GM23338 (cell line): ENCODE measurements around the gene TP73.

Source experiments
- CREB1 ChIP-seq: fragments of 250-450 bp; sonication (Bioruptor Pico); IDR thresholded peaks from 2 replicates; pipeline ENCODE4 v1.5.0; 2020; ENCODE audit warnings: low read depth, mild to moderate bottlenecking, moderate library complexity
- EZH2 ChIP-seq: fragments of 200-600 bp; sonication (generic); IDR thresholded peaks from one replicate; pipeline ENCODE4 v1.8.0; 2017; ENCODE audit warnings: antibody characterized with exemption, mild to moderate bottlenecking, low read depth; ENCODE audit not compliant: unreplicated experiment
- EZH2phosphoT487 ChIP-seq: fragments of 200-600 bp; sonication (generic); IDR thresholded peaks from one replicate; pipeline ENCODE4 v1.8.1; 2018; ENCODE audit warnings: antibody characterized with exemption; ENCODE audit not compliant: unreplicated experiment
- POLR2AphosphoS5 ChIP-seq: IDR thresholded peaks from 2 replicates; pipeline ENCODE4 v1.6.1; 2016; ENCODE audit warnings: antibody characterized with exemption, low read depth
- TF ChIP-seq, protein P1 (sequence below), 2 experiments: fragments of 200-600 bp in 1 of 2; sonication (generic) in 1 of 2; conservative IDR thresholded peaks; 2 replicates each; pipeline versions ENCODE4 v1.5.1 to v1.6.1; 2016 to 2017; ENCODE audit warnings: antibody characterized with exemption in 2 of 2, low read depth in 2 of 2, mild to moderate bottlenecking in 2 of 2, moderate library complexity in 1 of 2
- TF ChIP-seq, protein P2 (sequence below): fragments of 250-450 bp; sonication (Bioruptor Pico); IDR thresholded peaks from 2 replicates; pipeline ENCODE4 v1.5.0; 2020; ENCODE audit warnings: mild to moderate bottlenecking, moderate library complexity
- TF ChIP-seq, protein P3 (sequence below): IDR thresholded peaks from one replicate; pipeline ENCODE4 v1.6.1; 2018; ENCODE audit warnings: antibody characterized with exemption; ENCODE audit not compliant: unreplicated experiment

DNA sequence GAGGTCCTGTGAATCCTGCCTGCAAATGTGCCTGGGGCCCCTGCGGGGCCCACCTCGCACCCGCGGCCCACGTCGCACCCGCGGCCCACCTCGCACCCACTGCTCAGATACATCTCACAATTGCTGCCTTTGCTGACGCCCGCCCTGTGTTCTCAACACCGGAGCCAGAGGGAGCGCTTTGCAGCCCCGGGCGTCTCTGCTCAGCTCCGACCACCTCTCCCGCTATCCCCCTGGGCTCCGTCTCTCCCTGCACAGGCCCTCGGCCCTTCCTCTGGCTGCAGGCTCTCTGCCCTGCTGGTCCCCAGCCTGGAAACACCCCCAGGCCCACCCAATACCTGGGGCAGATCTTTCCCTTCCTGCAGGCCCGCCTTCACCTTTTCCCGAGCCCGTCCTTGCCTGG, 44.8 kb downstream of the TP73 start:
- TF ChIP-seq, protein P1, sequence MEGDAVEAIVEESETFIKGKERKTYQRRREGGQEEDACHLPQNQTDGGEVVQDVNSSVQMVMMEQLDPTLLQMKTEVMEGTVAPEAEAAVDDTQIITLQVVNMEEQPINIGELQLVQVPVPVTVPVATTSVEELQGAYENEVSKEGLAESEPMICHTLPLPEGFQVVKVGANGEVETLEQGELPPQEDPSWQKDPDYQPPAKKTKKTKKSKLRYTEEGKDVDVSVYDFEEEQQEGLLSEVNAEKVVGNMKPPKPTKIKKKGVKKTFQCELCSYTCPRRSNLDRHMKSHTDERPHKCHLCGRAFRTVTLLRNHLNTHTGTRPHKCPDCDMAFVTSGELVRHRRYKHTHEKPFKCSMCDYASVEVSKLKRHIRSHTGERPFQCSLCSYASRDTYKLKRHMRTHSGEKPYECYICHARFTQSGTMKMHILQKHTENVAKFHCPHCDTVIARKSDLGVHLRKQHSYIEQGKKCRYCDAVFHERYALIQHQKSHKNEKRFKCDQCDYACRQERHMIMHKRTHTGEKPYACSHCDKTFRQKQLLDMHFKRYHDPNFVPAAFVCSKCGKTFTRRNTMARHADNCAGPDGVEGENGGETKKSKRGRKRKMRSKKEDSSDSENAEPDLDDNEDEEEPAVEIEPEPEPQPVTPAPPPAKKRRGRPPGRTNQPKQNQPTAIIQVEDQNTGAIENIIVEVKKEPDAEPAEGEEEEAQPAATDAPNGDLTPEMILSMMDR (conservative IDR thresholded peaks at IDR 0.05; ENCODE audit: low read depth in 2 of 2) = no peak
- TF ChIP-seq POLR2AphosphoS5 (no peak), EZH2 (no peak), EZH2phosphoT487 (no peak), CREB1 (CRISPR knock-in tag) (no peak)
- TF ChIP-seq, protein P2, sequence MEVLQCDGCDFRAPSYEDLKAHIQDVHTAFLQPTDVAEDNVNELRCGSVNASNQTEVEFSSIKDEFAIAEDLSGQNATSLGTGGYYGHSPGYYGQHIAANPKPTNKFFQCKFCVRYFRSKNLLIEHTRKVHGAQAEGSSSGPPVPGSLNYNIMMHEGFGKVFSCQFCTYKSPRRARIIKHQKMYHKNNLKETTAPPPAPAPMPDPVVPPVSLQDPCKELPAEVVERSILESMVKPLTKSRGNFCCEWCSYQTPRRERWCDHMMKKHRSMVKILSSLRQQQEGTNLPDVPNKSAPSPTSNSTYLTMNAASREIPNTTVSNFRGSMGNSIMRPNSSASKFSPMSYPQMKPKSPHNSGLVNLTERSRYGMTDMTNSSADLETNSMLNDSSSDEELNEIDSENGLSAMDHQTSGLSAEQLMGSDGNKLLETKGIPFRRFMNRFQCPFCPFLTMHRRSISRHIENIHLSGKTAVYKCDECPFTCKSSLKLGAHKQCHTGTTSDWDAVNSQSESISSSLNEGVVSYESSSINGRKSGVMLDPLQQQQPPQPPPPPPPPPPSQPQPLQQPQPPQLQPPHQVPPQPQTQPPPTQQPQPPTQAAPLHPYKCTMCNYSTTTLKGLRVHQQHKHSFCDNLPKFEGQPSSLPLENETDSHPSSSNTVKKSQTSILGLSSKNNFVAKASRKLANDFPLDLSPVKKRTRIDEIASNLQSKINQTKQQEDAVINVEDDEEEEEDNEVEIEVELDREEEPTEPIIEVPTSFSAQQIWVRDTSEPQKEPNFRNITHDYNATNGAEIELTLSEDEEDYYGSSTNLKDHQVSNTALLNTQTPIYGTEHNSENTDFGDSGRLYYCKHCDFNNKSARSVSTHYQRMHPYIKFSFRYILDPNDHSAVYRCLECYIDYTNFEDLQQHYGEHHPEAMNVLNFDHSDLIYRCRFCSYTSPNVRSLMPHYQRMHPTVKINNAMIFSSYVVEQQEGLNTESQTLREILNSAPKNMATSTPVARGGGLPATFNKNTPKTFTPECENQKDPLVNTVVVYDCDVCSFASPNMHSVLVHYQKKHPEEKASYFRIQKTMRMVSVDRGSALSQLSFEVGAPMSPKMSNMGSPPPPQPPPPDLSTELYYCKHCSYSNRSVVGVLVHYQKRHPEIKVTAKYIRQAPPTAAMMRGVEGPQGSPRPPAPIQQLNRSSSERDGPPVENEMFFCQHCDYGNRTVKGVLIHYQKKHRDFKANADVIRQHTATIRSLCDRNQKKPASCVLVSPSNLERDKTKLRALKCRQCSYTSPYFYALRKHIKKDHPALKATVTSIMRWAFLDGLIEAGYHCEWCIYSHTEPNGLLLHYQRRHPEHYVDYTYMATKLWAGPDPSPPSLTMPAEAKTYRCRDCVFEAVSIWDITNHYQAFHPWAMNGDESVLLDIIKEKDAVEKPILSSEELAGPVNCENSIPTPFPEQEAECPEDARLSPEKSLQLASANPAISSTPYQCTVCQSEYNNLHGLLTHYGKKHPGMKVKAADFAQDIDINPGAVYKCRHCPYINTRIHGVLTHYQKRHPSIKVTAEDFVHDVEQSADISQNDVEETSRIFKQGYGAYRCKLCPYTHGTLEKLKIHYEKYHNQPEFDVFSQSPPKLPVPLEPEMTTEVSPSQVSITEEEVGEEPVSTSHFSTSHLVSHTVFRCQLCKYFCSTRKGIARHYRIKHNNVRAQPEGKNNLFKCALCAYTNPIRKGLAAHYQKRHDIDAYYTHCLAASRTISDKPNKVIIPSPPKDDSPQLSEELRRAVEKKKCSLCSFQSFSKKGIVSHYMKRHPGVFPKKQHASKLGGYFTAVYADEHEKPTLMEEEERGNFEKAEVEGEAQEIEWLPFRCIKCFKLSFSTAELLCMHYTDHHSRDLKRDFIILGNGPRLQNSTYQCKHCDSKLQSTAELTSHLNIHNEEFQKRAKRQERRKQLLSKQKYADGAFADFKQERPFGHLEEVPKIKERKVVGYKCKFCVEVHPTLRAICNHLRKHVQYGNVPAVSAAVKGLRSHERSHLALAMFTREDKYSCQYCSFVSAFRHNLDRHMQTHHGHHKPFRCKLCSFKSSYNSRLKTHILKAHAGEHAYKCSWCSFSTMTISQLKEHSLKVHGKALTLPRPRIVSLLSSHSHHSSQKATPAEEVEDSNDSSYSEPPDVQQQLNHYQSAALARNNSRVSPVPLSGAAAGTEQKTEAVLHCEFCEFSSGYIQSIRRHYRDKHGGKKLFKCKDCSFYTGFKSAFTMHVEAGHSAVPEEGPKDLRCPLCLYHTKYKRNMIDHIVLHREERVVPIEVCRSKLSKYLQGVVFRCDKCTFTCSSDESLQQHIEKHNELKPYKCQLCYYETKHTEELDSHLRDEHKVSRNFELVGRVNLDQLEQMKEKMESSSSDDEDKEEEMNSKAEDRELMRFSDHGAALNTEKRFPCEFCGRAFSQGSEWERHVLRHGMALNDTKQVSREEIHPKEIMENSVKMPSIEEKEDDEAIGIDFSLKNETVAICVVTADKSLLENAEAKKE = no peak
- TF ChIP-seq, protein P3, sequence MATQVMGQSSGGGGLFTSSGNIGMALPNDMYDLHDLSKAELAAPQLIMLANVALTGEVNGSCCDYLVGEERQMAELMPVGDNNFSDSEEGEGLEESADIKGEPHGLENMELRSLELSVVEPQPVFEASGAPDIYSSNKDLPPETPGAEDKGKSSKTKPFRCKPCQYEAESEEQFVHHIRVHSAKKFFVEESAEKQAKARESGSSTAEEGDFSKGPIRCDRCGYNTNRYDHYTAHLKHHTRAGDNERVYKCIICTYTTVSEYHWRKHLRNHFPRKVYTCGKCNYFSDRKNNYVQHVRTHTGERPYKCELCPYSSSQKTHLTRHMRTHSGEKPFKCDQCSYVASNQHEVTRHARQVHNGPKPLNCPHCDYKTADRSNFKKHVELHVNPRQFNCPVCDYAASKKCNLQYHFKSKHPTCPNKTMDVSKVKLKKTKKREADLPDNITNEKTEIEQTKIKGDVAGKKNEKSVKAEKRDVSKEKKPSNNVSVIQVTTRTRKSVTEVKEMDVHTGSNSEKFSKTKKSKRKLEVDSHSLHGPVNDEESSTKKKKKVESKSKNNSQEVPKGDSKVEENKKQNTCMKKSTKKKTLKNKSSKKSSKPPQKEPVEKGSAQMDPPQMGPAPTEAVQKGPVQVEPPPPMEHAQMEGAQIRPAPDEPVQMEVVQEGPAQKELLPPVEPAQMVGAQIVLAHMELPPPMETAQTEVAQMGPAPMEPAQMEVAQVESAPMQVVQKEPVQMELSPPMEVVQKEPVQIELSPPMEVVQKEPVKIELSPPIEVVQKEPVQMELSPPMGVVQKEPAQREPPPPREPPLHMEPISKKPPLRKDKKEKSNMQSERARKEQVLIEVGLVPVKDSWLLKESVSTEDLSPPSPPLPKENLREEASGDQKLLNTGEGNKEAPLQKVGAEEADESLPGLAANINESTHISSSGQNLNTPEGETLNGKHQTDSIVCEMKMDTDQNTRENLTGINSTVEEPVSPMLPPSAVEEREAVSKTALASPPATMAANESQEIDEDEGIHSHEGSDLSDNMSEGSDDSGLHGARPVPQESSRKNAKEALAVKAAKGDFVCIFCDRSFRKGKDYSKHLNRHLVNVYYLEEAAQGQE = no peak
